Midbrain (tissue), 1 donor: ENCODE data around the gene PURA.

Source experiments
- DNase-seq: peaks from one replicate; lab custom pipeline; 2025; lab: John Stamatoyannopoulos, UW

Gene PURA

DNA sequence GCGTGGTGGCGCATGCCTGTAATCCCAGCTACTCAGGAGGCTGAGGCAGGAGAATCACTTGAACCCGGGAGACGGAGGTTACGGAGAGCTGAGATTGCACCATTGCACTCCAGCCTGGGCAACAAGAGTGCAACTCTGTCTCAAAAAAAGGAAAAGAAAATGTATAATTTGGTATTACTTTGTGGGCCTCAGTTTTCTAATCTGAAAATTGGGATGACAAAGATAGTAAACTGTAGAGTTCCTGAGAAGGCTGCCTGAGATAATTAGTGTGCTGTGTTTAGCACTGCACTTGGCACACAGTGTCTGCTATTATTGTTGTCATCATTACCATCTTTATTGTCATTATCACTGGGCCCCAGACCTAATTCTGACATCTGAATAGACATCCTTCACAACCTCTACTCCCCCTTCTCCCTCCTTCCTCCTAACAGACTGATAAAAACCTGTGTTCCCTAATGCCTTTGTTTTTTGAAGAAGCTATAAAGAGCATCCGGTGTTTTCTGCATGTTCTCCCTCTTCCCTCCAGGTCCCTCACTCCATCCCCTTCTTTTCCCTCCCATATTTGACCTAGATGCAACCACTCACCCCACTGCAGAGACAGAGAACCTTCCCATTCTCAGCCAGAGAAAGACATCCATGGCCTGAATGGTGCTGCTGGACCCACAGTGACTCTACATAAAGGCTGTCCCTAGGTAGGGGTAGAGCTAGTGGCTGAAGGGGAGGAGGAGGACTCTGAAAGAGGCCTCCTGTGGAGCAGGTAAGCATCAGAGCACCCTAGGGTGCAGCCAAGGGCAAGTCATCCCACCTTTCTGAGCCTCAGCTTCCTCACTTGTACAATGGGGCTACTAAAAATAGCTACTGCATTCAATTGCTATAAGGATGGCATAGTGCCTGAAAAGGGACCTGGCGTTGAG is 45.4 kb downstream of the PURA start:
- no peak for DNase-seq

DNA sequence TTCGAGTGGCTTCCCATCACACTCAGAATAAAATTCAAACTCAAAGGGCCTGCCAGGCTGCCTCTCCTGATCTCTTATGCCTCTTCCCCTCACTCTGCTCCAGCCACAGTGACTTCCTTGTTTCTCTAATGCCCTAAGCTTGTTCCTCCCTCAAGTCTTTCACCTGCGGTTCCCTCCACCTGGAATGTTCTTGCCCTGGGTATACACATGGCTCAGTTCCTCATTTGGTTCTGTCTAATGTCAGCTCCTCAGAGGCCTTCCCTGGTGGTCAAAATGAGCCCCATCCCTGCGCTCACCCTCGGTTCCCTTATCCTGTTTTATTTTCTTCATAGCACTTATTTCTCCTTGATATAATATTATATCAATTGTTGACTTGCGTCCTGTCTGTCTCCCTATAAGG is 48.4 kb downstream of the PURA start:
- DNase-seq, result no peak

DNA sequence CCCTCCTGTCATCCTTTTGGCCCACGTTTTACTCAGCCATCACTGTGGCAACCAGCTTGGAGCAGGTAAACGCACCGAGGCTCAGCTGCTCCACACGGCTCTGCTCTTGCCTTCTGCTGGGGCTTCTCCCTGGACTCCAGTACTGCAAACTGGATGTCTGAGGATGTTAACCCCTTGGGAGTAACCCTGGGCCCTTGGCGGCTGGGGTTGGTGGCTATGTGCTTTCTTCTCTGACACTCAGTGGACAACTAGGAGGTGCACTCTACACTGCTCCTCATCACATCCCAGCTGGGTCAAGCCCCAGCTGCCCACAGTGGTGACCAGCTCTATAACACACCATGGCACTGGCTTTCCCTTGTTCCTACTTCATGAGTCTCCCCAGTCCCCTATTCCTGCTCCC is 48.9 kb downstream of the PURA start:
- DNase-seq, result no peak

DNA sequence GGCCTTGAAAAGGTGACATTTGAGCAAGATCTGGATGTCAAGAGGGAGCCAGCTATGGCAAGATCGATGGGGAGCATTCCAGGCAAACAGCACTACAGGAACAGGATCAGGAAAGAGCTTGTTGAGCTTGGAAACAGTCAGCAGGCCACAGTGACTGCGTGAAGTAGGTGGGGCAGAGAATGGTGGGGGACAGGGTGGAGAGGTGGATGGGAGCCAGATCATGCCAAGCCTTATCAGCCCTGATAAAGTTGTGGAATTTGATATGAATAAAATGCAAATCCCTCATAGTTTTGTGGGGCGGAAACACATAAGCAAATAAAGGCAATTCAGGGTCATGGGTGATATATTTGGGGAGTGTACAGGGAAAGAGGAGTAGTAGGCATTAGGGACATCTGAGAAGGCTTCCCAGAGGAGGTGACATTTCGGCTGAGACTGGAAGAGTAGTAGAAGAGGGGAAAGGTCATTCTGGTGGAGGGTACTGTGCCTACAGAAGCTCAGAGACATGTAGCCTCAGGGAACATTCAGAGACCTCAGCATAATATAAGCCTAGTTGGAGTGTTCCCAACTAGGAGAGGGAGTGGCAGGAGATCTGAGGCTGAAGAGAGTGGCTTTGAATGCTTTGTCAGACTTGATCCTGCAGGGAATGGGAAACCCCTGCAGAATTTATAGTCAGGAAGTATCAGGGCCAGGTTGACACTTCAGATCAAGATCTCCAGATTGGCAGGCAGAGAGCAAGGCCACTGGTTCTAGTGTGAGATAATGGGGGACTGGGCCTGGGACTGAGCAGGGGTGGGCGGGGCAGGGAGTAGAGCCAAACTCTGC is 51.4 kb downstream of the PURA start:
- DNase-seq, result no peak

DNA sequence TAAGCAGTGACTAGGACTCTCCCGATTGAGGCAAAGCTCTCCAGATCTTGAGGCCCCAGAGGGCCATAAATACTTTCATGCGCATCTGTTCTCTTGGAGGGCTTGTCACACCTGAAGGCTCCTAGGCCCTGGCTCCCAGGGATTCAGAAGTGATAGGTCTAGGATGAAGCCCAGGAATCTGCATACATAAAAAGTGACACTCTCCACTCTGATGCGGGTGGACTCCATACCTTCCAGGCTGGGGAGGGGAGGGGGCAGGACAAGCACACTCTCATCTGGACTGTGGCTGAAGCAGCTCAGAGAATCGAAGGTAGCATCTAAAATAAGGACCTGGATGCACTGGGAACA is 52.0 kb downstream of the PURA start:
- DNase-seq, result no peak

DNA sequence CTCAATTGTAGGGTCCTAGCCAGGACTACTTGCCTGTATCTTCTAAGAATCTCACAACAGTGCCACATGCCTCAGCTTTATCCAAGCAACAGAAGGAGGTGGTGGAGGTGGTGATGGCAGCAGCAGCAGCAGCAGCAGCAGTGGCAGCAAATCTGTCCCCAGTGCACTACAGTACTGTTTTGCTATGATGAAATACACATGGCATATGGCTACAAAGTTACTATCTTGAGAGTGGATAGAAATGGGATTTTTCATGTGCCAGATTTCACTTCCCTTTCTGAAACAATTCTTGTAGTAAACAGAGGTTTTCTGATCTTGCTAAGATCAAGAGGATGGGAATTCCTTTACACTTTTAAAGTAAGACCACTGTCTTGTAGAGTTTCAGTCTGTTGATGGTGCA is 53.0 kb downstream of the PURA start:
- DNase-seq, result no peak

DNA sequence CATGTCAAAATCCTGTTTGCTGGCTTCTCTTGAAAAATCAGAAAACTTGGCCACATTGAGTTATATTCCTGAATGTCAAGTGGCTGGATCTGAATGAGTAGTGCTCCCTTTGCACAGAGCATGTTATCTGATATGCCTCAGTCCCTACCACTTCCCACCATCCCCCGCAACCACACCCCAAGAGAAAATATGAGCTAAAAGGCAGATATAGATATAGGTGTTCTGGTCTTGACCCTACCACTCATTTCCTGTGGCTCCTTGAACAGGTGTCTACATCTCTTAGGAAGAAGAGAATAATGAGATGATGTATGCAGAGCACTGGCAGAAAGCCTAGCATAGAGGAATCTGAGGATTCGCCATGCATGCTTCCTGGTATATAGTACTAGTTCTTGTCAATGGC is 54.5 kb downstream of the PURA start:
- no peak for DNase-seq

DNA sequence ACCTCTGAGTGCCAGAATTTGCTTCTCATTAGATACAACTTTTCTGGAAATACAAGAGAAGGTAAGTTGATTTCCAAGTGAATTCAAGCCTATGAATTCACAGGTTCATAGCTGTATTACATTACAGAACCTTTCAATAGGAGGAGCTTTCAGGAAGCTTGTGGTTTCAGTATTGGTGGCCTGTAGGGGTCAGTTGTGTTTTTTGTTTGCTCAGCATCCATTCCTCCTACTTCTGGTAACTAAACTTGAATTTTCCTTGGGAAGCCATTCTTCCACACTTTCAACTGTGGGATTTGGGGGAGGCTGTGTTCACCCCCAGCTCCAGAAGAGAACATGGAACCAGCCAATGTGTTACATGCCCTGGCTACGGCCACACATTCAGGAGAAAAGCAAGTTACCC is 55.5 kb downstream of the PURA start:
- DNase-seq, result no peak

DNA sequence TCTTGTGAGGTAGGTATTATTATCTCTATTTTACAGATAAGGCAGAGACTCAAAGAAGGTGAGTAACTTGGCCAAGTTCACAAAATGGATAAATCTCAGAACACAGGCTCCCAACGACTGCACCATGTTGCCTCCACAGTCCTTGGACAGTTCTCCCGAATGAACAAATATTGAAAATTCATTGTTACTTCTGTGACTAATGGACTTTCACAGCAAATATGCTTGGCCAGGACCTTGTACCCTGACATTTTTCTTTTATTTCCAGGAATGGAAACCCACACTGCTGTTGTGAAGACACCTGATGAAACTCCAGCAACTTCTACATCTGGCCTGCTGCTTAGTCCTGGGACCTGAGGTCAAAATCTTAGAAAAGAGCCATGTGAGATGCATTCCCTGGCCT is 58.6 kb downstream of the PURA start:
- no peak for DNase-seq

DNA sequence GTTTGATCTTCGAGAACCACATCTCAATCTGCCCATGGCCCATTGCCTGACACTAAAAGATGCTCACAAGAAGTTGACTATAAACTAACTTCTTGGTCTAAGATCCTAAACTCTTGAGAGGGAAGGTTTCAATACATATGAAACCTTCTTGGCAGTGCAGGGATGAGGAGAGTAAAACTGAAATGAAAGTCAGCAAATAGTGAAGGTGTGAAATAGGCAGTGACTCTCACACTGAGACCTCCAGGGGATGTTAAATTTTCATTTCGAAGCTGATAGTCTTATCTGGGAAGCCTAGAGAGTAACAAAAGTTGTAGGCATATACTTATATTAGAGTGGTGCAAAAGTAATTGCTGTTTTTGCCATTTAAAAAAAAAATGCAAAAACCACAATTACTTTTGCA is 60.1 kb downstream of the PURA start:
- DNase-seq, result no peak

DNA sequence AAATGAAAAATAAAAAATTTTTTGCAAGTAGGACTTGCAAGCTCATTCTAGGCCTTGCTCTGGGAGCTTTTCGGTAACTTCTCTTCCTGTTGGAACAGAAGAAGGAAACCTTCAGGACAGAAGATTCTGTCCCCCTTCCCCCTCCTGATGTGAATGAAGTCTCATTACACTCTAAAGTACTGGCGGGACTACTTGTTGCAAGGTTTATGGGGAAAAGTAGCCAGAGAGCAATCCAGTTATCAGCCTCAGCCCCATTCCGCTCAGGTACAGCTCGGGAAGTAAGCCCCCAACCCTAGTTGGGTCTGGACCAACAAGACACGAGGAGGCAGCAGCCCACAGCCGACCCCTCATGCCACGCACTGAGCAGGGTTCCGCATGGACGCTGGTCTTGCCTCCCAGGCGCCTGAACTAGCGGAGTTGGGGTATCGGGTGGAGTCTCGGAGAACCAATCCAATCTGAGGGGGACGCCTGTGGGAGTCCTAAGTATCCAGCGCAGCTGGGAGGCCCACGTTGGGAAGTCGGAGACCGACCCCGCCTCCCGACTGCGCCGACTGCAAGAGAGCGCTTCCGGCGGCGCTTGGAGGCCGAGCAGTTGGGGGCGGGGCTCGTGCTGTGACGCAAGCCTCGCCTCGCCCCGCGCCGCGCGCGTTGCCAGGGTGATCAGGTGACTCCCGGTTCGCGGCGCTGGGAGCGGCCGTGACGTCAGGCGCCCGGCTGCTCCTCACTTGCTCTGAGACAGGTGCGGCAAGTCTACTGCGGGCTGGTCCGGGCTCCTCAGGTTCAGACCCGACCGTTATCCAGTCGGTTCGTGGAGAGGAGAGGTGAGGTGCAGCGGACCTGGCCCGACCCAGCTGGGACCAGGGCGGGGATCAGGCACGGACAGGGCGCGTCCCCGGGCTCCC is 60.8 kb downstream of the PURA start, which contains the start of gene CYSTM1:
CYSTM1 (plus strand) TSS at position 724 of the 902 bp plus-strand sequence. CDS start 19,278 bp downstream, outside the sequence.
- peak; percentile 94 for DNase-seq
